ENCODE results near the gene KCTD10.

The KCTD10 gene

DNA sequence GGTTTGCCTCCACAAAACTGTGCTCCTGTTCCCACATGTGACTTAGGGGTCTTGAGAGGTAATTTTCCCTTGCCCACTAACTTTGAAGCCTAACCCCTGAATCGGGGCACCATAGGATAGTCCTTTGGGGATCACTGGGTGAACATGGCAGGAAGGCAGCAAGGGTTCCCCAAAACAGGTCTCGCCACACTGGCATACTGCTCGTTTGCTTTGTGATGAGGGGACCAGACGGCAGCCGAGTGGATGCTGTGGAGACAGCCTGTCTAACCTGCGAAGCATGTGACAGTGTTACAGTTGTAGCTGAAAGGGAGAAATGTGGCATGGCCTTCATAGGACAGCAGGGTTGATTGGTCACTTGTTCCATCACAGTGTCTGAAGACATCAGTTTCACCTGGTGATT lies 42.7 kb upstream of the KCTD10 start:
- H3K4me3 ChIP-seq (ENCODE audit: low read depth, low read length): no peak overlapping the region
- TF ChIP-seq, protein P1, sequence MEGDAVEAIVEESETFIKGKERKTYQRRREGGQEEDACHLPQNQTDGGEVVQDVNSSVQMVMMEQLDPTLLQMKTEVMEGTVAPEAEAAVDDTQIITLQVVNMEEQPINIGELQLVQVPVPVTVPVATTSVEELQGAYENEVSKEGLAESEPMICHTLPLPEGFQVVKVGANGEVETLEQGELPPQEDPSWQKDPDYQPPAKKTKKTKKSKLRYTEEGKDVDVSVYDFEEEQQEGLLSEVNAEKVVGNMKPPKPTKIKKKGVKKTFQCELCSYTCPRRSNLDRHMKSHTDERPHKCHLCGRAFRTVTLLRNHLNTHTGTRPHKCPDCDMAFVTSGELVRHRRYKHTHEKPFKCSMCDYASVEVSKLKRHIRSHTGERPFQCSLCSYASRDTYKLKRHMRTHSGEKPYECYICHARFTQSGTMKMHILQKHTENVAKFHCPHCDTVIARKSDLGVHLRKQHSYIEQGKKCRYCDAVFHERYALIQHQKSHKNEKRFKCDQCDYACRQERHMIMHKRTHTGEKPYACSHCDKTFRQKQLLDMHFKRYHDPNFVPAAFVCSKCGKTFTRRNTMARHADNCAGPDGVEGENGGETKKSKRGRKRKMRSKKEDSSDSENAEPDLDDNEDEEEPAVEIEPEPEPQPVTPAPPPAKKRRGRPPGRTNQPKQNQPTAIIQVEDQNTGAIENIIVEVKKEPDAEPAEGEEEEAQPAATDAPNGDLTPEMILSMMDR (IDR thresholded peaks at IDR 0.05; ENCODE audit: borderline replicate concordance, insufficient read depth, low read depth, low read length): no peak

DNA sequence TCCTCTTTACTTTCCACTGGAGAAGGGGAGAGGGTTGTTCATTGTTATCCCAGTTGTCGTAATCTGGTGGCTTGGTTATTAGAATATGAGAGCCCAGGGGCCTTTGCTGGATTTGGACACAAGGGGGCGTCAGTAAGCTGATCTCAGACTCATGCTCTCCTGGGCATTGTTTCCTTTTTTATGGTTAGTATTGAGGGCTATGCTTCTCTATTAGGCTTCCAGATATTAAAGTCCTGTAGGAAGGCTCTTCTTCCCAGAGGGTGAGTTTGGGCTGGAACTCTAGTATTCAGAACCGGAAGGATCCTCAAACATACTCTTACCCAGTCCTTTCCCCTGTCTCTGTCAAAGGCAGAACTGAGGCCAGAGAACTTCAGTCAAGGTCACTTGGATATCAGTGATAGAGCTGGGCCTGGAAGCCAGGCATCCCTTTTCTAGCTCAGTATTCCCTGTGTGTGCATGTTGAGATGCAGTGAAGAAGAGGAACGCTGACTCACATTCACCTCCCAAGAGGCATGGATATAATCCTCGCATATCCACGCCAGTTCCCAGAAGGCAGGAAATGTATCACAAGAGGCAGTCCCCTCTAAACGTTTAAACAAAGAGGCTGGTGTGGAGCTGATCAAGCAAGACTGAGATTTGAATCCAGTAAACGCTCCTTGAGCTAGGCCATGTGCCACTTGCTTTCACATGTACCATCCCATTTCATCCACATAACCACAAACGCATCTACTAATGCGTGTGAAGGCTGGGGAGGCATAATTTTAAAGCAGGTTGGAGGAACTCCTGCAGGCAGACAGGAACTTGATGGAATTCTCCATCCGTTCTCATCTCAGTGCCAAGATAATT lies 41.9 kb upstream of the KCTD10 start:
- no peak overlapping the region for H3K4me3 ChIP-seq (ENCODE audit: low read depth, low read length)
- TF ChIP-seq, protein P1 (IDR thresholded peaks at IDR 0.05; ENCODE audit: borderline replicate concordance, insufficient read depth, low read depth, low read length): peak; percentile 77

DNA sequence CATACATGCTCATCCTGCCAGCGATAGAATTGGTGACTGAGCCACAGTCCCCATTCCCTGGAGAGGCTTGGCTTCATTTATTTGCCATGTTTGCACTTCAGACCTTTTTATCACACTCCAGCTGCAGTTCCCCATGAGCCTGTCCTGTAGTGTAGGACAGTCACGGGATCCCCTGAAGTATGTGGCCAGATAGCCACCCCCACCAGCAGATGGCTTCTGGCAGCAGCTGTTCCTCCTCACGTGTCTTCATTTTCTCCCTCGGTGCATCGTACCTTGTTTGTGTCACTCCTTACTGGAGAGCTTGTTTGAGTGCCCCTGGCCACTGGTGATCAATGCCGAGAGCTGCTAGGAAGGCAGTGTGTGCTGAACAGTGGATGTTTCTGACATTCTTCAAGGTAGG lies 40.5 kb upstream of the KCTD10 start:
- TF ChIP-seq, protein P1 (IDR thresholded peaks at IDR 0.05; ENCODE audit: borderline replicate concordance, insufficient read depth, low read depth, low read length): no peak
- no peak overlapping the region for H3K4me3 ChIP-seq (ENCODE audit: low read depth, low read length)

DNA sequence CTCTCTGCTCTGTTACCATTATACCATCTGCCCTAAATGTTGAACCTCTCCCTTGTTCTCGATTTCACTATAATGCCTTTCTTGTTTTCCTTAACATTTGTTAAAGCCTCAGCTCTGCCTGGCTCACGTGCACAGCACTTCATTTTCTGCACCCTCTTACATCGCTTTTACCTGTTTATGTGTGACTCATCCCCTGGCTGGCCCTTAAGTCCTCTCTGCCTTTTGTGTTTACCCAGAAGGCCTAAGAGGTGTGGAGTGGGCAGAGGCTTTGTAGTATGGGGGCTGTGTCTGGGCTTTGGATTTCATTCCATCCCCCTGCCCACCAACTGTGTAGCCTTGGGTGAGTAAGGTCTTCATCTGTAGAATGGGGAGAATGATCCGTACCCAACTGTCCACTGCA lies 36.9 kb upstream of the KCTD10 start:
- TF ChIP-seq, protein P1 (IDR thresholded peaks at IDR 0.05; ENCODE audit: borderline replicate concordance, insufficient read depth, low read depth, low read length): no peak

DNA sequence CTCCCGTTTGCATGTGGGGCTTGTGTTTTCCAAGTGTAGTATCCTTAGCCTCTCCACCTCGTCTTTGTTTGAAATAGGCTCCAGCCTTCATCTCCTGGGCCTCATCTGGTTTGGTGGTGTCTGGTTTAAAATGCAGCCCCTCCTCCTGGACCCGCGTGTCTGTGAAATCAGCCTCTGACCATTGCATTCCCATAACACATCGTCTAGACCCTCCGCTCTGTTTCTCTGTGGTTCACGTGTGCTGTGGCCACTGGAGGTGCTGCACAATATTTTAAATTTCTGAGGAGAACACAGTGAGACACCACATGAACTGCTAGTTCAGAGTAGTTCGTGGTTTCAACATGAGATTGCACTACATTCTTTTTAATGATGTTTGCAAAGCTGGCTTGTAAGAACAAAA lies 36.0 kb upstream of the KCTD10 start:
- H3K4me3 ChIP-seq (ENCODE audit: low read depth, low read length): no peak overlapping the region
- TF ChIP-seq, protein P1 (IDR thresholded peaks at IDR 0.05; ENCODE audit: borderline replicate concordance, insufficient read depth, low read depth, low read length): no peak

More for the DNA sequence above, 36.9 kb upstream of the KCTD10 start:
- no peak overlapping the region for H3K4me3 ChIP-seq (ENCODE audit: low read depth, low read length)

DNA sequence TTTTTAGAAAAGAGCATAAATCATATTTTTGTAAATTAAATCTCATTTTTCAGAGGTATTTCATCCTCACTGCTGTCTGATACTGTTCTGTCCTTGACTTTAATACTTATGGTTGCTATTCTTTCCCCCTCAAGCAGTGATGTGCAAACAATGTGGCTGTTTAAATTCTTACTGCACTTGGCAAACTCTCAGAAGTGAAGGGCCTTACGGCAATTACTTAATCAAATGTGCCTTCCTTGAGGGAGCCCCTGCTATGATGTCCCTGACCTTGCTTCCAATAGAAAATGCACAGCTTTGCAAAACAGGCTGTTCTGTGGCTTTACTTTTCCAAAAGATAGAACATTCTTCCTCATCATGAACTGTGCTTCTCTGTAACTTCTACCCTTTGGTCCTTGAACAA lies 35.5 kb upstream of the KCTD10 start:
- TF ChIP-seq, protein P1 (IDR thresholded peaks at IDR 0.05; ENCODE audit: borderline replicate concordance, insufficient read depth, low read depth, low read length): no peak
- no peak overlapping the region for H3K4me3 ChIP-seq (ENCODE audit: low read depth, low read length)

DNA sequence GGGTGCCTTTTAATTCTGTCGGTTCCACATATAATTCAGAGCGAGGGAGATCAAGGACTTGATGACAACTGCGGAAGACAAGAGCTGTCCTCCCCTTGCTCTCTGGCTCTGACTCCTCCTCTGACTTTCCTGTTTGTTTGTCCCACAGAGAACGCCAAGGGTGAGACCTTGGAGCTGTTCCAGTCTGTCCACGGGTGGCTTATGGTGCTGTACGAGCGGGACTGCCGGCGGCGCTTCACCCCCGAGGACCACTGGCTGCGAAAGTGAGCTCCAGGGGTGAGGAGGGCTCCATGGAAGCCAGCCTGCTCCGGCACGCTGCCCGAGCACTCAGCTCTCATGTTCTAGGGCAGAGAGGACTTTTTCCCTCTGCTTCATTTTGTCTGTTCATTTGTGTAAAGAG lies 33.1 kb upstream of the KCTD10 start:
- H3K4me3 ChIP-seq (ENCODE audit: low read depth, low read length): no peak overlapping the region
- TF ChIP-seq, protein P1 (IDR thresholded peaks at IDR 0.05; ENCODE audit: borderline replicate concordance, insufficient read depth, low read depth, low read length): no peak
